MM.1S (cell line): Measurements from ENCODE around the gene OLFM3.

Experiments
- EZH2 ChIP-seq: fragments of 300-600 bp; sonication (generic); optimal IDR thresholded peaks from 2 replicates; pipeline ENCODE3; 2017; ENCODE audit warnings: low read depth, mild to moderate bottlenecking, antibody characterized with exemption, low read length, mixed read lengths
- EZH2phosphoT487 ChIP-seq: fragments of 300-600 bp; sonication (generic); IDR thresholded peaks from 2 replicates; pipeline ENCODE4 v1.6.1; 2018; ENCODE audit warnings: antibody characterized with exemption, low read length
- TF ChIP-seq, protein P1 (sequence below): fragments of 300-600 bp; sonication (generic); IDR thresholded peaks from 2 replicates; pipeline ENCODE4 v1.5.1; 2016; ENCODE audit warnings: antibody characterized with exemption, low read length, mixed read lengths

DNA sequence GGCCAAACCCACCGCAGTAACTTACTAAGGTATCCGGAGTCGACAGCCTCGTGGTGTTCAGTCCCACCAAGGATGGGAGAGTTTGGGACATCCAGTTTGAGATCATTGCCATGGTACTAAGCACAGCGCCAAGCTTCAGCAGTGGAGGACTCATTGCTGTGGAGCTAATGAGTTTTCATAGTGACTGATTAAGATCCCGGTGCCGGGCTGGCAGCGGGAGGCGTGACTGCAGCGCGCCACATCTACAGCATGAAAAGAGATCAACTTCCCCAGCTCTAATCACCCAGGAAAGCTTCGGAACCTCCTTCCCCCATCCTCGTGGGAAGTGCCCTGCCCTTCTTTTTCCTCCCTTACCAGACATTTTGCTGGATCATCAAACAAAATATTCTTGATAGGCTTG lies 149.9 kb downstream of the OLFM3 start:
- TF ChIP-seq, protein P1, sequence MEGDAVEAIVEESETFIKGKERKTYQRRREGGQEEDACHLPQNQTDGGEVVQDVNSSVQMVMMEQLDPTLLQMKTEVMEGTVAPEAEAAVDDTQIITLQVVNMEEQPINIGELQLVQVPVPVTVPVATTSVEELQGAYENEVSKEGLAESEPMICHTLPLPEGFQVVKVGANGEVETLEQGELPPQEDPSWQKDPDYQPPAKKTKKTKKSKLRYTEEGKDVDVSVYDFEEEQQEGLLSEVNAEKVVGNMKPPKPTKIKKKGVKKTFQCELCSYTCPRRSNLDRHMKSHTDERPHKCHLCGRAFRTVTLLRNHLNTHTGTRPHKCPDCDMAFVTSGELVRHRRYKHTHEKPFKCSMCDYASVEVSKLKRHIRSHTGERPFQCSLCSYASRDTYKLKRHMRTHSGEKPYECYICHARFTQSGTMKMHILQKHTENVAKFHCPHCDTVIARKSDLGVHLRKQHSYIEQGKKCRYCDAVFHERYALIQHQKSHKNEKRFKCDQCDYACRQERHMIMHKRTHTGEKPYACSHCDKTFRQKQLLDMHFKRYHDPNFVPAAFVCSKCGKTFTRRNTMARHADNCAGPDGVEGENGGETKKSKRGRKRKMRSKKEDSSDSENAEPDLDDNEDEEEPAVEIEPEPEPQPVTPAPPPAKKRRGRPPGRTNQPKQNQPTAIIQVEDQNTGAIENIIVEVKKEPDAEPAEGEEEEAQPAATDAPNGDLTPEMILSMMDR = no peak
- TF ChIP-seq EZH2phosphoT487 = no peak
- no peak for TF ChIP-seq EZH2
